Ovary (tissue), 9 donors: ENCODE data around the gene L3MBTL2. TPM values are rescaled to one million over a fixed set of nuclear protein-coding genes. Genes with fewer than 3 reads are reported as not detected.

ENCODE experiments used
- DNase-seq, 5 donors: peaks; one replicate each; pipeline ENCODE4 v3.0.0-alpha.2; 2019 to 2020
- H3K27ac ChIP-seq, 2 donors: fragments of 200-600 bp; one replicate each; pipeline versions ENCODE4 v1.5.1 to v1.8.0; 2019 to 2022
- H3K27me3 ChIP-seq: fragments of 200-600 bp; one replicate; pipeline ENCODE4 v1.8.0; 2022
- H3K36me3 ChIP-seq: fragments of 200-600 bp; sonication (generic); one replicate; pipeline ENCODE4 v1.5.1; 2019
- H3K4me1 ChIP-seq: one replicate; pipeline ENCODE4 v1.8.1; 2013; ENCODE audit warnings: mild to moderate bottlenecking, moderate library complexity; ENCODE audit not compliant: insufficient read depth
- H3K4me3 ChIP-seq: fragments of 200-600 bp; sonication (generic); one replicate; pipeline ENCODE4 v1.5.1; 2017
- H3K9me3 ChIP-seq, 2 donors: fragments of 200-600 bp in 1 of 2; sonication (generic) in 1 of 2; one replicate each; pipeline versions ENCODE4 v1.5.1 to v1.8.1; 2013 to 2019; ENCODE audit warnings: mild to moderate bottlenecking in 1 of 2, moderate library complexity in 1 of 2
- CTCF ChIP-seq, 3 donors: fragments of 450-650 bp in 2 of 3; fragments of 200-600 bp in 1 of 3; IDR thresholded peaks; one replicate each; pipeline versions ENCODE4 v1.5.1 to v1.8.0; 2016 to 2022; ENCODE audit warnings: antibody characterized with exemption in 3 of 3, mild to moderate bottlenecking in 1 of 3
- EP300 ChIP-seq: sonication (generic); formaldehyde crosslinking; IDR thresholded peaks from one replicate; pipeline ENCODE4 v1.6.1; 2017; ENCODE audit warnings: antibody characterized with exemption
- POLR2A ChIP-seq: fragments of 450-650 bp; IDR thresholded peaks from one replicate; pipeline ENCODE4 v1.6.1; 2017; ENCODE audit warnings: antibody characterized with exemption, mild to moderate bottlenecking, moderate library complexity
- WGBS, 3 donors: extraction: QIAGEN DNeasy Blood & Tissue Kit in 1 of 3; methylation state at CpG; one replicate each; pipeline versions ENCODE4 v1.1.5 to v1.1.7; 2013 to 2017; 5-methylcytosine and 5-hydroxymethylcytosine counted together
- intact Hi-C, 4 donors: fragments of 100-400 bp; cut with DNase I; formaldehyde crosslinking; loops; one replicate each; pipeline versions ENCODE4 v1.11.0 to v1.15.1; 2022 to 2023
- polyA plus RNA-seq, 2 donors: library from polyadenylated mRNA; stranded (reverse); fragments of 200-250 nt in 1 of 2; fragments of 350-450 nt in 1 of 2; fragmentation: Illumina TruSeq in 1 of 2; extraction: RNeasy Lipid Tissue Mini Kit (QIAGEN cat#74804) in 1 of 2; gene quantifications; one replicate each; pipeline ENCODE4 v1.2.3, GENCODE V29; 2013 to 2014
- total RNA-seq, 7 donors: library from RNA; depleted of rRNA in 2 of 7; stranded (reverse); fragments of >200 nt in 2 of 7; fragmentation: NEBNext Ultra II Directional in 3 of 7; extraction: Animal tissue kit (Norgen Biotek cat#: 25700) in 3 of 7; gene quantifications; one replicate each; pipeline versions ENCODE4 v1.1.0 to v1.2.4, GENCODE V29; 2016 to 2023
- donor health status: DM: no; HTN: no; CAD: no; lungs with moderate emphysema.
- donor health status: DM: no; HTN: no; CAD: no.
- donor health status: Bipolar disorder and iron deficiency.
- donor health status: DM: yes; HTN: yes; CAD: no.
- donor health status: DM: no; HTN: no; CAD: no.
- donor health status: DM: yes; HTN: yes; CAD: no.

The L3MBTL2 gene
- total and polyA plus RNA-seq, 9 donors: 8.9 to 32.1 (median 25.3) TPM

DNA sequence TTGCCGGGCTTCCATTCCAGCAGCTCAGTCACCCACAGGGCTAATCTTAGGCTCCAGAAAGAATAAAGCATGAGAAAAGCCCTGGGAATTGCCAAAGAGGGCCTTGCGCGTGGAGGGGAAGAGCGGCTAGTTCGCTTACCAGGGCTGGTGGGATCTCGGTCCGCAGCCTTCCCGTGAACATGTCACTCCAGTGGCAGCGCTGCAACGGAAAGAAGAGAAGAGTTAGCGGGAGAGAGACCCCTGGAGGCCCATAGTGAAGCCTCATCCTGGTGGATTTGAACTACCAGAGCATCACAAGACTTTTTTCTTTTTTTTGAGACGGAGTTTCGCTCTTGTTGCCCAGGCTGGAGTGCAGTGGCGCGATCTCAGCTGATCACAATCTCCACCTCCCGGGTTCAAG lies 62.8 kb downstream of the L3MBTL2 start:
- intact Hi-C loops: no loop called here
- Histone ChIP-seq H3K36me3 (no peaks in the 10 kb centered on the region), H3K4me3 (no peak overlapping the region), H3K9me3 (no peaks in the 10 kb centered on the region), H3K27me3 (no peaks in the 10 kb centered on the region), H3K4me1 (peaks cover 2% of the 10 kb centered on the region), H3K27ac (no peak overlapping the region)
- TF ChIP-seq CTCF (IDR thresholded peaks at IDR 0.05) (no peak), EP300 (no peak), POLR2A (no peak)
- 94 to 96% (median 95%) methylated on average over 16 of the region's 16 CpGs for WGBS, 3 donors
- DNase-seq: no peak

DNA sequence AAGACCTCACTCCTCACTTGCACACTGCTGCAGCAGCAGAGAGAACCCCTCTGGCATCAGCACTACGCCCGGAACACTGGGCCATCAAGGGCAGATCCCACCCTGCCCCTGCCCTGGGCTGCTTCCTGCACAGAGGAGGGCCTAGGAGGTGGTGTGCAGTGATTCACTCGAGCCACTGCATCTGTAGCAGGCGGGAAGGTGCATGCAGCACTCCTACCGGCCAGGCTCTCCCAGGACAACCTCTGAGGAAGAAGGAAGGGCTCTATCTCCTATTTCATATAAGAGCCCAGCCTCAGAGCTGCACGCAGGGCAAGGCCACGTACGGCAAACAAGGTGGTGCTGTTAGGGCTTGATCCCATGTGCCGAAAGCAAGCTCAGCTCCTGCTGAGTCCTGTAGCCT lies 66.7 kb downstream of the L3MBTL2 start:
- 31 to 57% (median 39%) methylated on average over 9 of the region's 9 CpGs for WGBS, 3 donors
- H3K9me3 ChIP-seq: no peaks in the 10 kb centered on the region
- peaks cover 2% of the 10 kb centered on the region for H3K4me1 ChIP-seq
- no peaks in the 10 kb centered on the region for H3K36me3 ChIP-seq
- intact Hi-C loops: no loop called here
- no peak overlapping the region for H3K4me3 ChIP-seq
- H3K27me3 ChIP-seq: no peaks in the 10 kb centered on the region
- peak overlapping the region in 1 of 2 donors; percentile 47 for H3K27ac ChIP-seq
- TF ChIP-seq POLR2A (no peak), CTCF (IDR thresholded peaks at IDR 0.05) (peak in 1 of 3 donors; percentile 20)
- peak in 2 of 5 donors; percentile 31 to 56 for DNase-seq

GRCh38 chr22:41273128-41273527 lies 68.0 kb downstream of the L3MBTL2 start:
- Histone ChIP-seq H3K27ac (no peak overlapping the region), H3K27me3 (no peaks in the 10 kb centered on the region), H3K36me3 (no peaks in the 10 kb centered on the region), H3K4me3 (no peak overlapping the region), H3K9me3 (no peaks in the 10 kb centered on the region), H3K4me1 (peaks cover 2% of the 10 kb centered on the region)
- DNase-seq: no peak
- intact Hi-C loops: no loop called here
- TF ChIP-seq POLR2A (no peak), EP300 (no peak), CTCF (IDR thresholded peaks at IDR 0.05) (no peak)
- WGBS, 3 donors: 94 to 98% (median 97%) methylated on average over 7 of the region's 7 CpGs

- H3K9me3 ChIP-seq: no peaks in the 10 kb centered on the region
- DNase-seq: no peak
- H3K27me3 ChIP-seq: no peaks in the 10 kb centered on the region
- H3K4me3 ChIP-seq: no peak overlapping the region
- TF ChIP-seq EP300 (no peak), CTCF (IDR thresholded peaks at IDR 0.05) (no peak), POLR2A (no peak)
- H3K27ac ChIP-seq: no peak overlapping the region
- no peaks in the 10 kb centered on the region for H3K36me3 ChIP-seq
- peaks cover 2% of the 10 kb centered on the region for H3K4me1 ChIP-seq
- intact Hi-C loops: no loop called here
- WGBS, 3 donors: 89 to 92% (median 91%) methylated on average over 4 of the region's 4 CpGs
Observed at GRCh38 chr22:41274856-41275255, 69.7 kb downstream of the L3MBTL2 start.

DNA sequence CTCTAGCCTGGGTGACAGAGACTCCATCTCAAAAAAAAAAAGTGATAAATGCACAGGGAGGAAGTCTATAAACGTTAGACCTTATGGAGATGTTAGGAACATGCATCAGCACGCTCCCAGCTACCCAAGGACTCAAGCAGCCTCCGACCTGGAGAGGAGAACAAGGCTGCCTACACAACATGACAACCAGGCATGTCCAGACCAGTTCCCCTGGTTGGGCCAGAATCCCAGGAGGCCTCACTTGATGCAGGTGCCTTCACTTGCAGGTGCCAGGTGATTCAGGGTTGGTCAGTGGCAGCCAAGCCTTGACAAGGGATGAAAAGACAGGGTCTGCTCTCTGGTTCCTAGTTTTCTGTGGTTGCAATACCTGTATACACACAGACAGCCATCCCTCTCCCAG lies 75.0 kb downstream of the L3MBTL2 start:
- no peak overlapping the region for H3K4me3 ChIP-seq
- no peaks in the 10 kb centered on the region for H3K36me3 ChIP-seq
- no peak for DNase-seq
- no peak overlapping the region for H3K27ac ChIP-seq
- no peaks in the 10 kb centered on the region for H3K4me1 ChIP-seq
- H3K9me3 ChIP-seq: no peaks in the 10 kb centered on the region
- 78 to 84% (median 81%) methylated on average over 3 of the region's 3 CpGs for whole genome bisulfite sequencing, 3 donors
- no peaks in the 10 kb centered on the region for H3K27me3 ChIP-seq
- intact Hi-C loops: no loop called here
- TF ChIP-seq POLR2A (no peak), CTCF (IDR thresholded peaks at IDR 0.05) (no peak)
